ENCODE measurements around the gene GPX4. TPM values are rescaled to one million over a fixed set of nuclear protein-coding genes. Genes with fewer than 3 reads are reported as not detected.

The GPX4 gene
- total RNA-seq, 1 donor from 2014 or later = 387 TPM

DNA sequence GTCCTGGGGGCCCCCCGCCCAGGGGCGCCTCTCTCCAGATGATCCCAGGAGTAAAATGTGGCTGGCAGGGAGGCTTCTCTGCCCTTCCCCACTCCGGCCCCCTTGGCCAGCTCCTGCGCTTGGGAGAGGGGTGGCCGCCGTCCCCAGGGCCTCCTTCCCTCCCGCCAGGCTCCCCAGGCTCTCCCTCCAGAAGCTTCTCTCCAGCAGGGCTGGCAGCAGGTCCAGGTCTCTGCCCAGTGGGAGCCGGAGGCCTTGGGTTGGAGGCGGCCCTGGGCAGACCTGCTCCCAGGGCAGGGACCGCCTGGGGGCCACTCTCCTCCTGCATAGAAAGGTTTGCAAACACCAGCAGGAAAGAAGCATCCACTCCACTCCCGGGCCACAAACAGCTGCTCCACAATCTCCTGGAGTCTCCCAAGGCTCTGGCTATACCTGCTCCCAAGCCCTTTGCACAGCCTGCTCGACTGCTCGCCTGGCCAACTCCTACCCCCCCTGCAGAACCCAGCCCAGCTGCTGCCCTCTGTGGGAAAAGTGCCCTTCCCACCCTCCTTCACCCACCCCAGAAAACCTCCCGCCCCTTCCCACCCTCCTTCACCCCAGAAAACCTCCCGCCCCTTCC, 44.2 kb downstream of the GPX4 start:
- Histone ChIP-seq H3K36me3 (peaks cover 60% of the 10 kb centered on the region), H3K27ac (no peak overlapping the region), H3K9me3 (no peaks in the 10 kb centered on the region), H3K4me1 (peaks cover 25% of the 10 kb centered on the region), H3K27me3 (no peaks in the 10 kb centered on the region), H3K4me3 (no peak overlapping the region)
- DNase-seq (no peak), ATAC-seq (peak; percentile 2)
- TF ChIP-seq, protein P1, sequence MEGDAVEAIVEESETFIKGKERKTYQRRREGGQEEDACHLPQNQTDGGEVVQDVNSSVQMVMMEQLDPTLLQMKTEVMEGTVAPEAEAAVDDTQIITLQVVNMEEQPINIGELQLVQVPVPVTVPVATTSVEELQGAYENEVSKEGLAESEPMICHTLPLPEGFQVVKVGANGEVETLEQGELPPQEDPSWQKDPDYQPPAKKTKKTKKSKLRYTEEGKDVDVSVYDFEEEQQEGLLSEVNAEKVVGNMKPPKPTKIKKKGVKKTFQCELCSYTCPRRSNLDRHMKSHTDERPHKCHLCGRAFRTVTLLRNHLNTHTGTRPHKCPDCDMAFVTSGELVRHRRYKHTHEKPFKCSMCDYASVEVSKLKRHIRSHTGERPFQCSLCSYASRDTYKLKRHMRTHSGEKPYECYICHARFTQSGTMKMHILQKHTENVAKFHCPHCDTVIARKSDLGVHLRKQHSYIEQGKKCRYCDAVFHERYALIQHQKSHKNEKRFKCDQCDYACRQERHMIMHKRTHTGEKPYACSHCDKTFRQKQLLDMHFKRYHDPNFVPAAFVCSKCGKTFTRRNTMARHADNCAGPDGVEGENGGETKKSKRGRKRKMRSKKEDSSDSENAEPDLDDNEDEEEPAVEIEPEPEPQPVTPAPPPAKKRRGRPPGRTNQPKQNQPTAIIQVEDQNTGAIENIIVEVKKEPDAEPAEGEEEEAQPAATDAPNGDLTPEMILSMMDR (IDR thresholded peaks at IDR 0.05) = no peak
- intact Hi-C loops (cut with DNase I) = no loop called here

DNA sequence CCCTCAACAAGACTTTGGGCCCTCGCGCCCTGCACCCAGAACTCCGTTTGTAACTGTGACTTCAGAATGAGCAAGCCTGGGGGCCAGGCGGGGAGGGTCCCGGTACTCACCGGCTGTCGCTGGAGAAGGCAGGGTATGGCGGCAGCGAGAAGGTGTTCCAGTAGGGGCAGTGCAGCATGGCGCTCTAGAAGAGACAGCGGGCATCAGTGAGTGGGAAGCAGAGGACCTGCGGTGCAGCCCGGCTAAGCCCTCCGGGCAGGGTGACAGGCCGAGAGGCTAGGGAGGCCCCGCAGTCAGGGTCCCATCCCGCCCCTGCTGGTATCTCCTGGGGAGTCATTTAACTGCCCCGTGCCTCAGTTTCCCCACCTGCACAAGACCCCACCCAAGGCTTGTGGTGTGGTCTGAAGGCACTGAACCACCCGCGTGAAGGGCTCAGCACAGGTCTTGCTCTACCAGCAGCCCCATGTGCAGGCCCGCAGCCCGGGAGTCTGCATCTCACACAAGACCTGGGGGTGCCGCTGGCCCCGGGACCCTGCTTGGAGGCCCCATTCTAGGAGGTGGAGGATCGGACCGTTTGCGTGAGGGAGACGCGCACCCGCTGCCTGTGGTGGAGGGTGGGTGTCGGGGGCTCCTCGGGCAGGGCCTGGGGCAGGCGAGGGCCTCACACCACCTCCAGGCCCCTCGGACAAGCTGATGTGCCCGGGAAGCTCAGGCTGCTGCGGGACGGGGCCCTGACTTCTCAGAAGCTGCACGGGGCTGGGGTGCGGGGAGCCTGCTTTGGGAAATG, 45.7 kb downstream of the GPX4 start:
- no peak for DNase-seq
- no peak for ATAC-seq
- intact Hi-C loops (cut with DNase I) = no loop called here
- Histone ChIP-seq H3K27me3 (no peaks in the 10 kb centered on the region), H3K27ac (peak overlapping the region; percentile 80), H3K9me3 (no peaks in the 10 kb centered on the region), H3K4me3 (no peak overlapping the region), H3K36me3 (peaks cover 58% of the 10 kb centered on the region), H3K4me1 (peaks cover 33% of the 10 kb centered on the region)
- TF ChIP-seq, protein P1 (IDR thresholded peaks at IDR 0.05) = no peak

DNA sequence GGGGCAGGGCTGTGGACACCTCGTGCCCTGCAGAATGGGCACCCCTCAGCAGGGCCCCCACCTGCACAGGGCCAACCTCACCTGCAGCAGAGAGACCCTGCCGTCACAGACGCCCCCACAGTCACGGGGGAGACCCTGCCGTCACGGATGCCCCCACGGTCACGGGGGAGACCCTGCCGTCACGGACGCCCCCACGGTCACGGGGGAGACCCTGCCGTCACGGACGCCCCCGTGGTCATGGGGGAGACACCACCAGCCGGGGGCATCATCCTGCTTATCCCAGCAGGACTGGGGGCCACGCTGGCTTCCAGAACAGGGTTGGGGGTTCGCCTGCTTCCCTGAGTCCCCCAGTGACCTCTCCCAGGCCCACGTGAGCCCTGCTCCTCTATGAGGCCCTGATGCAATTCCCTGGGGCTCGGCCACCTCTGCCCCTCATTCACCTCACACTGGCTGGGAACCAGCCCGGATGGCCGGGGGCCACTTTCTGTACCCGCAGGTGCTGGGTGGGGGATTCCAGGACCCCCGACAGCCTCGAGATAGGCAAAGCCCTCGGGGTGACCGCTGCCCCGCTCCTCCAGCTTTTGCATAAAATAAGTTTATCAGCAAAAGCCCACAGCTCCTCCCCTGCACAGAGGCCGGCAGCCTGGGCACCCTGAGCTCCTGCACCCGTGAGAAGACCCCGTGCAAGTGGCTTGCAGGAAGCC, 46.7 kb downstream of the GPX4 start:
- H3K4me1 ChIP-seq = peaks cover 42% of the 10 kb centered on the region
- H3K4me3 ChIP-seq = no peak overlapping the region
- ATAC-seq (no peak), DNase-seq (no peak)
- TF ChIP-seq, protein P1 (IDR thresholded peaks at IDR 0.05) = no peak
- intact Hi-C loops (cut with DNase I) = no loop called here
- H3K27ac ChIP-seq = peak overlapping the region; percentile 80
- H3K36me3 ChIP-seq = peaks cover 56% of the 10 kb centered on the region
- H3K9me3 ChIP-seq = no peaks in the 10 kb centered on the region
- H3K27me3 ChIP-seq = no peaks in the 10 kb centered on the region

DNA sequence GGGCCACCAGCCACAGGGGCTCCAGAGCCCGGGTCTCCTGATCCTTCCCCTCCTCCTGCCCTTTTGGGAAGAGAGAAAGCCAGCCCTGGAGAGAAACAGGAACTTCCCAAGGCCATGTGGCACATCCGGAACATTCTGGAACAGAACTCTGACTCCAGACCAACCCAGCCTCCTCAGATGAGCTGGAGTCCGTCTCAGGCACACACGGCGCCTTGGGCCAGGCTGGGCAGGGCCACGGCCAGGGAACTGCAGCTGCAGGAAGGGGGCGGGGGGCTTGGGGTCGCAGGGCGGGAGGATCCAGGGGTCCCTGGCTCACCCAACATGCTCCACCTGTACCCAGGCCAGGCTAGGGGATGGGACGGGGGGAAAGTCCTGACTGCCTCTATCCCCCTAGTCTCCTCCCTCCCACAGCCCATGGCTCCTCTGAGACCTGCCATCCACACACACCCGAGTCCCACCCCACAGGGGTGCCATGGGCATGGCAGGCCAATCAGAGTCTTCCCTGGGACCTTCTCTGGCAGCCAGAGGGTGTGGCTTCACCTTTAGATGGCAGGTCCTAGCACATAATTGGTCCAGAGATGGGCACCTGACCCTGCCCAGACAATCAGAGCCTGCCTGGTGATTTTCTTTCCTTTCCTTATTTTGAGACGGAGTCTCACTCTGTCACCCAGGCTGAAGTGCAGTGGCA, 47.4 kb downstream of the GPX4 start:
- Histone ChIP-seq H3K9me3 (no peaks in the 10 kb centered on the region), H3K27ac (peak overlapping the region; percentile 80), H3K36me3 (peaks cover 51% of the 10 kb centered on the region), H3K27me3 (no peaks in the 10 kb centered on the region), H3K4me1 (peaks cover 49% of the 10 kb centered on the region), H3K4me3 (no peak overlapping the region)
- intact Hi-C loops (cut with DNase I) = no loop called here
- peak; percentile 5 for ATAC-seq
- TF ChIP-seq, protein P1 (IDR thresholded peaks at IDR 0.05) = no peak
- DNase-seq = no peak

DNA sequence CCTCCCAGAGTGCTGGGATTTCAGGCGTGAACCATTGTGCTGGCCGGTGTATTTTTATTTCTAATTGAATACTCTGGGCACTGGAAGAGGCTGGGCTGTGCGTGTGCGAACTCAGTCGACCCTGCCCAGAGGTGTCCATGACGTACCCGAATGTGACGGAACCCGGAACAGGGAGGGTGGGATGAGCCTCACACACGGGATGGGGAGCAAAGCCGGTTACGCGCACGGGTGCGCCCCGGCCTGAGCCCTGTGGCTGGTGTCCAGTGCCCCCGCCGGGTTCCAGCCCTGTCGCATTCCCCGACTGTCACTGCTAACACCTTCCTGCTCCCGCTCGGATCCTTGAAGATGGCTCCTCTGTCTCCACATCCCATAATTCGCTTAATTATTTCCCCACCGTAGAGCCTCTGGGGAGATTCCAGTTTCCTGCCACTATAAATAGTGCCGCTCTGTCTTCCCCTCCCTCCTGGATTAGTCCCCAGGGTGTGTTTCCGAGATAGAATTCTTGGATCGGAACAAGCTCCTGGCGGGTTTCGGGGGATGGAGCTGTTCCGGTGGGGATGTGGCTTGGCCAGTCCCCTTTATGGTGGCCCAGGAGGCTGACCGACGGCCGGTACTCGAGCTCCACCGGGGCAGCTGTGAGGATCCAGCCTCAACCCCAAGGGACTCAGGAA, 48.3 kb downstream of the GPX4 start:
- intact Hi-C loops (cut with DNase I) = no loop called here
- DNase-seq (peak; percentile 66), ATAC-seq (no peak)
- peaks cover 45% of the 10 kb centered on the region for H3K36me3 ChIP-seq
- H3K27me3 ChIP-seq = no peaks in the 10 kb centered on the region
- peak overlapping the region; percentile 80 for H3K27ac ChIP-seq
- H3K9me3 ChIP-seq = no peaks in the 10 kb centered on the region
- H3K4me1 ChIP-seq = peaks cover 54% of the 10 kb centered on the region
- TF ChIP-seq, protein P1 (IDR thresholded peaks at IDR 0.05) = no peak
- peak overlapping the region; percentile 9 for H3K4me3 ChIP-seq

Data from upper lobe of right lung (tissue), 1 donor.